ENCODE measurements around the gene GRK5. TPM values are rescaled to one million over a fixed set of nuclear protein-coding genes. Genes with fewer than 3 reads are reported as not detected.

The GRK5 gene
- total RNA-seq, 1 donor from 2014 or later: 4.3 TPM

GRCh38 chr10:119481781-119482426 is 274.5 kb downstream of the GRK5 start:
- no peaks in the 10 kb centered on the region for H3K36me3 ChIP-seq
- peaks cover 12% of the 10 kb centered on the region for H3F3A ChIP-seq (ENCODE audit: low read depth)
- no peaks in the 10 kb centered on the region for H4K20me1 ChIP-seq (ENCODE audit: low read depth)
- H3K9me3 Mint-ChIP-seq: no peaks in the 10 kb centered on the region
- H3K9me3 ChIP-seq (ENCODE audit: low read depth): no peaks in the 10 kb centered on the region
- no peak overlapping the region for H3K27ac Mint-ChIP-seq
- H3K79me2 ChIP-seq (ENCODE audit: low read depth): no peaks in the 10 kb centered on the region
- peaks cover 40% of the 10 kb centered on the region for H3K27me3 ChIP-seq
- H3K27ac ChIP-seq: no peak overlapping the region
- peaks cover 3% of the 10 kb centered on the region for H3K27me3 Mint-ChIP-seq (ENCODE audit: insufficient read depth, low read depth)
- H3K4me3 ChIP-seq: no peak overlapping the region
- TF ChIP-seq, protein P1, sequence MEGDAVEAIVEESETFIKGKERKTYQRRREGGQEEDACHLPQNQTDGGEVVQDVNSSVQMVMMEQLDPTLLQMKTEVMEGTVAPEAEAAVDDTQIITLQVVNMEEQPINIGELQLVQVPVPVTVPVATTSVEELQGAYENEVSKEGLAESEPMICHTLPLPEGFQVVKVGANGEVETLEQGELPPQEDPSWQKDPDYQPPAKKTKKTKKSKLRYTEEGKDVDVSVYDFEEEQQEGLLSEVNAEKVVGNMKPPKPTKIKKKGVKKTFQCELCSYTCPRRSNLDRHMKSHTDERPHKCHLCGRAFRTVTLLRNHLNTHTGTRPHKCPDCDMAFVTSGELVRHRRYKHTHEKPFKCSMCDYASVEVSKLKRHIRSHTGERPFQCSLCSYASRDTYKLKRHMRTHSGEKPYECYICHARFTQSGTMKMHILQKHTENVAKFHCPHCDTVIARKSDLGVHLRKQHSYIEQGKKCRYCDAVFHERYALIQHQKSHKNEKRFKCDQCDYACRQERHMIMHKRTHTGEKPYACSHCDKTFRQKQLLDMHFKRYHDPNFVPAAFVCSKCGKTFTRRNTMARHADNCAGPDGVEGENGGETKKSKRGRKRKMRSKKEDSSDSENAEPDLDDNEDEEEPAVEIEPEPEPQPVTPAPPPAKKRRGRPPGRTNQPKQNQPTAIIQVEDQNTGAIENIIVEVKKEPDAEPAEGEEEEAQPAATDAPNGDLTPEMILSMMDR (IDR thresholded peaks at IDR 0.05): no peak
- TF ChIP-seq EZH2 (IDR thresholded peaks at IDR 0.05) (no peak), EZH2phosphoT487 (IDR thresholded peaks at IDR 0.05) (no peak)
- no peak for DNase-seq (ENCODE audit: low spot score)
- peaks cover 23% of the 10 kb centered on the region for H3K4me1 Mint-ChIP-seq
- H2AFZ ChIP-seq (replicated peaks): no peak overlapping the region
- no peak overlapping the region for H3K4me2 ChIP-seq
- H3K36me3 Mint-ChIP-seq: no peaks in the 10 kb centered on the region
- H3K4me3 Mint-ChIP-seq: no peak overlapping the region
- no peak overlapping the region for H3K9ac ChIP-seq
- H3K4me1 ChIP-seq: peaks cover 17% of the 10 kb centered on the region

GRCh38 chr10:119483001-119483400 is 275.6 kb downstream of the GRK5 start:
- Histone ChIP-seq H3K36me3 (no peaks in the 10 kb centered on the region), H3K4me3 (no peak overlapping the region), H3K9ac (no peak overlapping the region), H3F3A (ENCODE audit: low read depth) (peaks cover 12% of the 10 kb centered on the region), H3K4me2 (no peak overlapping the region), H2AFZ (replicated peaks) (no peak overlapping the region), H3K9me3 (ENCODE audit: low read depth) (no peaks in the 10 kb centered on the region), H3K4me1 (peaks cover 16% of the 10 kb centered on the region), H3K27me3 (peaks cover 29% of the 10 kb centered on the region), H3K27ac (no peak overlapping the region), H4K20me1 (ENCODE audit: low read depth) (no peaks in the 10 kb centered on the region), H3K79me2 (ENCODE audit: low read depth) (no peaks in the 10 kb centered on the region)
- Mint-ChIP-seq H3K4me1 (peaks cover 19% of the 10 kb centered on the region), H3K4me3 (no peak overlapping the region), H3K36me3 (no peaks in the 10 kb centered on the region), H3K9me3 (no peaks in the 10 kb centered on the region), H3K27me3 (ENCODE audit: insufficient read depth, low read depth) (peaks cover 3% of the 10 kb centered on the region), H3K27ac (no peak overlapping the region)
- DNase-seq (ENCODE audit: low spot score): no peak
- TF ChIP-seq, protein P1 (IDR thresholded peaks at IDR 0.05): no peak
- no peak for TF ChIP-seq EZH2 (IDR thresholded peaks at IDR 0.05)
- TF ChIP-seq EZH2phosphoT487 (IDR thresholded peaks at IDR 0.05): no peak

DNA sequence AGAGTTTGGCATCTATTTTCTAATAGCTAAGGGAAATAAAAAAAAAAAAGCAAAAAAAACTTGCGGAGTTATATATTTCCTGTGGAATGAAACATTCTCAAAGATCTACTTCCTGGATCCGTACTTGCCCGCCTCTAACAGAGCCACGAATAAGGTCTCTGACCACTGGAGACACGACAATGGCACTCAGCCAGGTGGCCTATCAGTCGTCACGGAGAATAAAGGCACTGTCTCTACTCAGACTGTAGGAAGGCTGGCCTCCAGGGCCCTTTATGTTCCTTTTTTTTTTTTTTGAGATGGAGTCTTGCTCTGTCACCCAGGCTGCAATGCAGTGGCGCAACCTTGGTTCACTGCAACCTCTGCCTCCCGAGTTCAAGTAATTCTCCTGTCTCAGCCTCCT is 276.5 kb downstream of the GRK5 start:
- Histone ChIP-seq H3F3A (ENCODE audit: low read depth) (peaks cover 12% of the 10 kb centered on the region), H3K9ac (no peak overlapping the region), H3K4me1 (peaks cover 8% of the 10 kb centered on the region), H3K27ac (no peak overlapping the region), H3K4me2 (no peak overlapping the region), H3K27me3 (peaks cover 20% of the 10 kb centered on the region), H3K36me3 (no peaks in the 10 kb centered on the region), H3K9me3 (ENCODE audit: low read depth) (no peaks in the 10 kb centered on the region), H3K4me3 (no peak overlapping the region), H4K20me1 (ENCODE audit: low read depth) (no peaks in the 10 kb centered on the region), H3K79me2 (ENCODE audit: low read depth) (no peaks in the 10 kb centered on the region), H2AFZ (replicated peaks) (no peak overlapping the region)
- DNase-seq (ENCODE audit: low spot score): no peak
- Mint-ChIP-seq H3K4me1 (peaks cover 15% of the 10 kb centered on the region), H3K36me3 (no peaks in the 10 kb centered on the region), H3K4me3 (no peak overlapping the region), H3K27me3 (ENCODE audit: insufficient read depth, low read depth) (peaks cover under 1% of the 10 kb centered on the region), H3K9me3 (no peaks in the 10 kb centered on the region), H3K27ac (no peak overlapping the region)
- TF ChIP-seq EZH2 (IDR thresholded peaks at IDR 0.05) (no peak), EZH2phosphoT487 (IDR thresholded peaks at IDR 0.05) (no peak)
- TF ChIP-seq, protein P1 (IDR thresholded peaks at IDR 0.05): no peak
